Hepatocyte (in vitro differentiated cells): ENCODE data around the gene CELSR1. TPM values are rescaled to one million over a fixed set of nuclear protein-coding genes. Genes with fewer than 3 reads are reported as not detected.

Experiments used
- DNase-seq: peaks from one replicate; pipeline ENCODE4 v3.0.0-alpha.2; 2016; ENCODE audit warnings: low spot score
- H2AFZ ChIP-seq: fragments of 200-600 bp; sonication (generic); 2 replicates; pipeline ENCODE4 v1.6.0; 2016; ENCODE audit warnings: antibody characterized with exemption, mild to moderate bottlenecking
- H3K27ac ChIP-seq: fragments of 200-600 bp; sonication (generic); 2 replicates; pipeline ENCODE4 v1.5.1; 2016; ENCODE audit warnings: mild to moderate bottlenecking
- H3K27me3 ChIP-seq: fragments of 200-600 bp; sonication (generic); 2 replicates; pipeline ENCODE4 v1.6.1; 2016
- H3K36me3 ChIP-seq: fragments of 200-600 bp; sonication (generic); replicated peaks from 2 replicates; pipeline ENCODE4 v1.5.1; 2016; ENCODE audit warnings: low read depth; ENCODE audit not compliant: insufficient read depth
- H3K4me1 ChIP-seq: fragments of 200-600 bp; sonication (generic); 2 replicates; pipeline ENCODE4 v1.5.1; 2016; ENCODE audit warnings: mild to moderate bottlenecking, moderate library complexity; ENCODE audit not compliant: insufficient read depth
- H3K4me2 ChIP-seq: fragments of 200-600 bp; sonication (generic); 2 replicates; pipeline ENCODE4 v1.6.0; 2016
- H3K4me3 ChIP-seq: fragments of 200-600 bp; sonication (generic); 2 replicates; pipeline ENCODE4 v1.5.1; 2016; ENCODE audit warnings: mild to moderate bottlenecking
- H3K79me2 ChIP-seq: fragments of 200-600 bp; sonication (generic); 2 replicates; pipeline ENCODE4 v1.6.0; 2017; ENCODE audit warnings: mild to moderate bottlenecking
- H3K9me2 ChIP-seq: fragments of 200-600 bp; sonication (generic); replicated peaks from 2 replicates; pipeline ENCODE4 v1.6.0; 2017; ENCODE audit warnings: mild to moderate bottlenecking; ENCODE audit not compliant: insufficient read depth
- H3K9me3 ChIP-seq: fragments of 200-600 bp; sonication (generic); 2 replicates; pipeline ENCODE4 v1.5.1; 2016; ENCODE audit warnings: low read depth, mild to moderate bottlenecking
- H4K20me1 ChIP-seq: fragments of 200-600 bp; sonication (generic); 2 replicates; pipeline ENCODE4 v1.6.0; 2016; ENCODE audit warnings: mild to moderate bottlenecking; ENCODE audit not compliant: insufficient read depth, poor library complexity, severe bottlenecking
- EZH2 ChIP-seq: fragments of 200-600 bp; sonication (generic); IDR thresholded peaks from 2 replicates; pipeline ENCODE4 v1.6.1; 2016; ENCODE audit warnings: antibody characterized with exemption, mild to moderate bottlenecking, borderline replicate concordance
- EZH2phosphoT487 ChIP-seq: fragments of 200-600 bp; sonication (generic); IDR thresholded peaks from one replicate; pipeline ENCODE4 v1.6.1; 2018; ENCODE audit warnings: antibody characterized with exemption, mild to moderate bottlenecking, low read depth, moderate library complexity; ENCODE audit not compliant: unreplicated experiment, severe bottlenecking
- WGBS: methylation state at CpG from one replicate; pipeline ENCODE4 v1.1.6; 2016; ENCODE audit warnings: low lambda C conversion rate; ENCODE audit errors: missing lambda C conversion rate; 5-methylcytosine and 5-hydroxymethylcytosine counted together
- polyA plus RNA-seq: library from polyadenylated mRNA; unstranded; fragments of >200 nt; fragmentation: Nextera tagmentation; extraction: Ambion mirVana; gene quantifications from 2 replicates; pipeline ENCODE4 v1.2.1, GENCODE V29; 2016
- total RNA-seq: library from RNA; depleted of rRNA; stranded (reverse); fragments of >200 nt; gene quantifications from 2 replicates; pipeline ENCODE4 v1.2.3, GENCODE V29; 2014
- TF ChIP-seq, protein P1 (sequence below): fragments of 200-600 bp; sonication (generic); IDR thresholded peaks from 2 replicates; pipeline ENCODE4 v1.5.1; 2016; ENCODE audit warnings: antibody characterized with exemption, mild to moderate bottlenecking; ENCODE audit not compliant: poor library complexity

Gene CELSR1
- total and polyA plus RNA-seq, 2 experiments from 2014 or later, result 3.0 to 8.7 TPM

- no peak overlapping the region for H3K4me3 ChIP-seq
- peaks cover 9% of the 10 kb centered on the region for H4K20me1 ChIP-seq
- WGBS, result 94% methylated on average over 8 of the region's 8 CpGs
- H3K79me2 ChIP-seq, result no peaks in the 10 kb centered on the region
- no peaks in the 10 kb centered on the region for H3K9me2 ChIP-seq
- no peak overlapping the region for H3K4me2 ChIP-seq
- no peaks in the 10 kb centered on the region for H3K36me3 ChIP-seq
- no peak for DNase-seq
- TF ChIP-seq EZH2phosphoT487 (no peak), EZH2 (no peak)
- TF ChIP-seq, protein P1, sequence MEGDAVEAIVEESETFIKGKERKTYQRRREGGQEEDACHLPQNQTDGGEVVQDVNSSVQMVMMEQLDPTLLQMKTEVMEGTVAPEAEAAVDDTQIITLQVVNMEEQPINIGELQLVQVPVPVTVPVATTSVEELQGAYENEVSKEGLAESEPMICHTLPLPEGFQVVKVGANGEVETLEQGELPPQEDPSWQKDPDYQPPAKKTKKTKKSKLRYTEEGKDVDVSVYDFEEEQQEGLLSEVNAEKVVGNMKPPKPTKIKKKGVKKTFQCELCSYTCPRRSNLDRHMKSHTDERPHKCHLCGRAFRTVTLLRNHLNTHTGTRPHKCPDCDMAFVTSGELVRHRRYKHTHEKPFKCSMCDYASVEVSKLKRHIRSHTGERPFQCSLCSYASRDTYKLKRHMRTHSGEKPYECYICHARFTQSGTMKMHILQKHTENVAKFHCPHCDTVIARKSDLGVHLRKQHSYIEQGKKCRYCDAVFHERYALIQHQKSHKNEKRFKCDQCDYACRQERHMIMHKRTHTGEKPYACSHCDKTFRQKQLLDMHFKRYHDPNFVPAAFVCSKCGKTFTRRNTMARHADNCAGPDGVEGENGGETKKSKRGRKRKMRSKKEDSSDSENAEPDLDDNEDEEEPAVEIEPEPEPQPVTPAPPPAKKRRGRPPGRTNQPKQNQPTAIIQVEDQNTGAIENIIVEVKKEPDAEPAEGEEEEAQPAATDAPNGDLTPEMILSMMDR, result no peak
- H3K4me1 ChIP-seq, result no peaks in the 10 kb centered on the region
- H3K27me3 ChIP-seq, result no peaks in the 10 kb centered on the region
- no peaks in the 10 kb centered on the region for H3K9me3 ChIP-seq
- no peak overlapping the region for H2AFZ ChIP-seq
- no peak overlapping the region for H3K27ac ChIP-seq
Observed at GRCh38 chr22:46353483-46354105, 183.8 kb downstream of the CELSR1 start.

- H3K27ac ChIP-seq, result no peak overlapping the region
- no peaks in the 10 kb centered on the region for H3K27me3 ChIP-seq
- H3K4me3 ChIP-seq, result no peak overlapping the region
- H3K4me1 ChIP-seq, result no peaks in the 10 kb centered on the region
- no peaks in the 10 kb centered on the region for H3K79me2 ChIP-seq
- peaks cover 9% of the 10 kb centered on the region for H4K20me1 ChIP-seq
- peak; percentile 58 for DNase-seq
- 90% methylated on average over 20 of the region's 20 CpGs for WGBS
- no peaks in the 10 kb centered on the region for H3K36me3 ChIP-seq
- no peak overlapping the region for H2AFZ ChIP-seq
- TF ChIP-seq EZH2phosphoT487, result no peak
- no peak for TF ChIP-seq EZH2
- TF ChIP-seq, protein P1, result no peak
- no peaks in the 10 kb centered on the region for H3K9me3 ChIP-seq
- H3K4me2 ChIP-seq, result no peak overlapping the region
- no peaks in the 10 kb centered on the region for H3K9me2 ChIP-seq
Observed at GRCh38 chr22:46352691-46353386, 184.6 kb downstream of the CELSR1 start.

- Histone ChIP-seq H3K9me3 (no peaks in the 10 kb centered on the region), H3K27me3 (no peaks in the 10 kb centered on the region), H2AFZ (no peak overlapping the region), H3K79me2 (no peaks in the 10 kb centered on the region), H3K4me2 (no peak overlapping the region), H3K27ac (no peak overlapping the region), H3K9me2 (no peaks in the 10 kb centered on the region), H3K36me3 (no peaks in the 10 kb centered on the region), H3K4me1 (no peaks in the 10 kb centered on the region), H3K4me3 (no peak overlapping the region), H4K20me1 (peaks cover 9% of the 10 kb centered on the region)
- no peak for DNase-seq
- WGBS, result 96% methylated on average over 10 of the region's 10 CpGs
- no peak for TF ChIP-seq EZH2phosphoT487
- no peak for TF ChIP-seq EZH2
- TF ChIP-seq, protein P1, result no peak
Observed at GRCh38 chr22:46352276-46352675, 185.1 kb downstream of the CELSR1 start.
